Esophagus muscularis mucosa (tissue), 4 donors: ENCODE results near the gene APOB. TPM values are rescaled to one million over a fixed set of nuclear protein-coding genes. Genes with fewer than 3 reads are reported as not detected.

Source experiments
- DNase-seq: peaks from one replicate; pipeline ENCODE4 v3.0.0-alpha.2; 2017; ENCODE audit errors: extremely low spot score
- H3K27ac ChIP-seq, 4 donors: fragments of 200-600 bp; sonication (generic); replicated peaks in 1 of 4; 1 replicate in 3 of 4; 2 replicates in 1 of 4; pipeline ENCODE4 v1.5.1; 2016 to 2019; ENCODE audit warnings: mild to moderate bottlenecking in 1 of 4
- H3K27me3 ChIP-seq, 4 donors: fragments of 200-600 bp; sonication (generic); one replicate each; pipeline versions ENCODE4 v1.5.1 to v1.6.0; 2016 to 2019
- H3K36me3 ChIP-seq, 4 donors: fragments of 200-600 bp; sonication (generic); one replicate each; pipeline ENCODE4 v1.5.1; 2016 to 2019
- H3K4me1 ChIP-seq, 4 donors: fragments of 200-600 bp; sonication (generic); one replicate each; pipeline ENCODE4 v1.5.1; 2016 to 2019
- H3K4me3 ChIP-seq, 4 donors: fragments of 200-600 bp; sonication (generic); 1 replicate in 2 of 4; 2 replicates in 2 of 4; pipeline ENCODE4 v1.5.1; 2016 to 2019; ENCODE audit warnings: mild to moderate bottlenecking in 4 of 4, moderate library complexity in 1 of 4
- H3K9me3 ChIP-seq, 4 donors: fragments of 200-600 bp; sonication (generic); 1 replicate in 3 of 4; 2 replicates in 1 of 4; pipeline ENCODE4 v1.5.1; 2016 to 2019
- EP300 ChIP-seq: sonication (generic); formaldehyde crosslinking; IDR thresholded peaks from one replicate; pipeline ENCODE4 v1.6.1; 2017; ENCODE audit warnings: antibody characterized with exemption
- POLR2A ChIP-seq: fragments of 450-650 bp; IDR thresholded peaks from one replicate; pipeline ENCODE4 v1.6.1; 2017; ENCODE audit warnings: antibody characterized with exemption, moderate library complexity, mild to moderate bottlenecking, low read depth
- POLR2AphosphoS5 ChIP-seq, 2 donors: sonication (generic); formaldehyde crosslinking; IDR thresholded peaks; one replicate each; pipeline ENCODE4 v1.6.1; 2017; ENCODE audit warnings: antibody characterized with exemption in 2 of 2
- WGBS: methylation state at CpG from one replicate; pipeline ENCODE4 v1.1.5; 2018; 5-methylcytosine and 5-hydroxymethylcytosine counted together
- intact Hi-C: fragments of 100-400 bp; cut with DNase I; formaldehyde crosslinking; loops from one replicate; pipeline ENCODE4 v1.15.1; 2023
- total RNA-seq, 4 donors: library from RNA; depleted of rRNA; stranded (reverse); fragments of >200 nt; gene quantifications; one replicate each; pipeline versions ENCODE4 v1.1.0 to v1.2.1, GENCODE V29; 2016
- TF ChIP-seq, protein P1 (sequence below), 3 experiments: fragments of 200-600 bp in 2 of 3; fragments of 450-650 bp in 1 of 3; sonication (generic) in 2 of 3; IDR thresholded peaks; one replicate each; pipeline ENCODE4 v1.5.1; 2017 to 2019; ENCODE audit warnings: antibody characterized with exemption in 3 of 3, mild to moderate bottlenecking in 2 of 3, moderate library complexity in 1 of 3

APOB gene
- total RNA-seq, 4 donors from 2014 or later: 0.83 to 4.4 (median 2.0) TPM

DNA sequence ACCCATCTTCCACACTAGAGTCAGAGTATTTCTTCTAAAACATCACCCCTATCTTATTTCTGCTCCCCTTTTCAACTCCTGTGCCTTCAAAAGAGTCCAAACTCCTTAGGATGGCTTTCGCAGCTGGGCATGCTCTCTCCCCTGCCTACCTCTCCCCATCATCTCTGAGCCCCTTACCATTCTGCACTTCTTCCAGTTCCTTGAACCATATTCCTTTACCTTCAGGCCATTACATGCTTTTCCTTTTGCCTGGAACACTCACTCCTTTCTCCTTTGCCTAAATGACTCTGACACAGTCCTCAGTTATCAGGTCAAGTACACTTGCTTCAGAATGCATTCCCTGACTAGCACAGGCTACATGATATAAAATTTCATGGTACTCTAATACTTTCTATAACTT, 22.4 kb downstream of the APOB start:
- Histone ChIP-seq H3K4me3 (no peak overlapping the region), H3K27me3 (no peaks in the 10 kb centered on the region), H3K36me3 (peaks cover 0 to 40% (median 0%) of the 10 kb centered on the region in 4 donors), H3K4me1 (peaks cover 0 to 9% (median 2%) of the 10 kb centered on the region in 4 donors), H3K27ac (no peak overlapping the region), H3K9me3 (no peaks in the 10 kb centered on the region)
- TF ChIP-seq POLR2A (no peak), EP300 (no peak), POLR2AphosphoS5 (IDR thresholded peaks at IDR 0.05) (no peak)
- TF ChIP-seq, protein P1, sequence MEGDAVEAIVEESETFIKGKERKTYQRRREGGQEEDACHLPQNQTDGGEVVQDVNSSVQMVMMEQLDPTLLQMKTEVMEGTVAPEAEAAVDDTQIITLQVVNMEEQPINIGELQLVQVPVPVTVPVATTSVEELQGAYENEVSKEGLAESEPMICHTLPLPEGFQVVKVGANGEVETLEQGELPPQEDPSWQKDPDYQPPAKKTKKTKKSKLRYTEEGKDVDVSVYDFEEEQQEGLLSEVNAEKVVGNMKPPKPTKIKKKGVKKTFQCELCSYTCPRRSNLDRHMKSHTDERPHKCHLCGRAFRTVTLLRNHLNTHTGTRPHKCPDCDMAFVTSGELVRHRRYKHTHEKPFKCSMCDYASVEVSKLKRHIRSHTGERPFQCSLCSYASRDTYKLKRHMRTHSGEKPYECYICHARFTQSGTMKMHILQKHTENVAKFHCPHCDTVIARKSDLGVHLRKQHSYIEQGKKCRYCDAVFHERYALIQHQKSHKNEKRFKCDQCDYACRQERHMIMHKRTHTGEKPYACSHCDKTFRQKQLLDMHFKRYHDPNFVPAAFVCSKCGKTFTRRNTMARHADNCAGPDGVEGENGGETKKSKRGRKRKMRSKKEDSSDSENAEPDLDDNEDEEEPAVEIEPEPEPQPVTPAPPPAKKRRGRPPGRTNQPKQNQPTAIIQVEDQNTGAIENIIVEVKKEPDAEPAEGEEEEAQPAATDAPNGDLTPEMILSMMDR (IDR thresholded peaks at IDR 0.05): no peak
- intact Hi-C loops: no loop called here
- 91% methylated on average over 1 of the region's 1 CpG for WGBS
- no peak for DNase-seq

DNA sequence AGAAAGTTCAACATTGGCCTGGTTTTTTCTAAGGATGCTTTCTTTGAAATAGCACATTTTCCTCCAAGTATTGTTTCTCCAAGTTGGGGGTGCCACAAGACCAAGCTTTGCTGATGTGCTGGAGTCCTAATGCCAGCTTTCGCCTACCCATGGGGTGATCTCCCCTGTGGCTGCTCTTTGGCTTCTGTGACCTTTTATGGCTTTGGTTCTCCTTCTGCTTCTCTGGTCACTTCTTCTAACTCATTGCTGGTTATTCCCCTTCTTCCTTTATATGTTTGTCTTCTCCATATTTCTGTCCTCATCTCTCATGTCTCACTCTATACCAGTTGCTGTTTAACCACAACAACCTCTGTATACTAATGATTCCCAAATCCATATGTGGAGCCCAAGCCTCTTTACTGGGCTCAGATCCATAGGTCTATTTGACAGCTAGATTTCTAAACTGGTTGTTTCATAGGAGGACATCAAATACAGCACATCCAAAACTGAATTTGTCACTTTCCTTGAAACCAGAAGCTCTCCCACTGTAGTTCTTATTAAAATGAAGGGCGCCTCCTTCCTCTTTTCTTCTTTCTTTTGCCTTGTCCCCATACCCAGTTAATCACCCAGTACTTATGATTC, 23.1 kb downstream of the APOB start:
- 90% methylated on average over 2 of the region's 2 CpGs for WGBS
- Histone ChIP-seq H3K4me1 (peaks cover 0 to 2% (median 0%) of the 10 kb centered on the region in 4 donors), H3K4me3 (no peak overlapping the region), H3K9me3 (no peaks in the 10 kb centered on the region), H3K36me3 (peaks cover 0 to 40% (median 0%) of the 10 kb centered on the region in 4 donors), H3K27me3 (no peaks in the 10 kb centered on the region), H3K27ac (no peak overlapping the region)
- DNase-seq: no peak
- intact Hi-C loops: no loop called here
- TF ChIP-seq EP300: no peak
- TF ChIP-seq POLR2AphosphoS5 (IDR thresholded peaks at IDR 0.05): no peak
- TF ChIP-seq, protein P1 (IDR thresholded peaks at IDR 0.05): no peak
- TF ChIP-seq POLR2A: no peak

DNA sequence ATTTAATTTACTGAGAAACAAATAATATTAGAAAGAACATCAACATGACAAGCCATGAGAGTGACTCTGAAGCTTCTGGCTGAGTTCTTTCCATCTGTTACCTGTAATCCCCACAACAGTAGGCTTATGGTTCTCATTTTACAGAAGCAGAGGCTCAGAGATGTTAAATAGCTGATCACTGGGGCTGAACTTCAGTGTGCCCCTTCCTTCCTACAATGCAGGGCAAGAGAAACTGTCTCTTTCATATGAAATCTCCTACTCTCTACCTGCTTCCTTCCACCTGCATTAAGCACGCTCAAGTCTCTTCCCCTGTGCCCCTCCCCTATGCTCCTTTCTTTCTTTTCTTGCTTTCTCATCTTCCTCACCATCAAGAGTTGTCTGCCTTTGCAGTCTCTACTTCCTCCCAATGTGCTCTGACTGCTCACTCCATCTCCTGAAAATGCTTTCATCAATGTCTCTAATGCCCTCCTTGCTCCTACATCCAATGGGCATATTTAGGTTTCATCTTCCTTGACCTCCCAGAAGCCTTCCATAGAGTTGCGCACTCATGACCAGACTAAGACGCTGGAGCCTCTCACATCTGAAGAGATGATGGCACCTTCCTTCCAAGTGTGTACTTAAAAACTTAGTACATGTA, 23.7 kb downstream of the APOB start:
- TF ChIP-seq POLR2AphosphoS5 (IDR thresholded peaks at IDR 0.05) (no peak), EP300 (no peak), POLR2A (no peak)
- TF ChIP-seq, protein P1 (IDR thresholded peaks at IDR 0.05): no peak
- Histone ChIP-seq H3K27me3 (no peaks in the 10 kb centered on the region), H3K4me3 (no peak overlapping the region), H3K36me3 (peaks cover 0 to 44% (median 0%) of the 10 kb centered on the region in 4 donors), H3K27ac (no peak overlapping the region), H3K9me3 (no peaks in the 10 kb centered on the region), H3K4me1 (no peaks in the 10 kb centered on the region)
- 90% methylated on average over 3 of the region's 3 CpGs for WGBS
- intact Hi-C loops: no loop called here
- DNase-seq: no peak

DNA sequence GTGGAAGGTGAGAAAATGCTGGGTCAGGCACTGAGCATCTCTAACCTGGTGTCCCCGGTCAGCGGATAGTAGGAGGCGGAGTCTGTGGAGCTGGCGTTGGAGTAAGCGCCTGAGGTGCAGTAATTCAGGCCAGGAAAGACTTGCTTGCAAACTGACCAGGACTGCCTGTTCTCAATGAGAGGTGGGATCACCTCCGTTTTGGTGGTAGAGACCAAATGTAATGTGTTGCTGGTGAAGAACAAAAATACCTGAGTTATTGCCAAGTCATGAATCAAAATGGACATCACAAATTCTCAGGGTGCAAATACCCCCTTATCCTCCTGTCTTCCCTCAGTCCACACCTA, 24.2 kb downstream of the APOB start:
- intact Hi-C loops: no loop called here
- Histone ChIP-seq H3K4me3 (no peak overlapping the region), H3K36me3 (peaks cover 0 to 49% (median 0%) of the 10 kb centered on the region in 4 donors), H3K27ac (no peak overlapping the region), H3K4me1 (no peaks in the 10 kb centered on the region), H3K27me3 (no peaks in the 10 kb centered on the region), H3K9me3 (no peaks in the 10 kb centered on the region)
- no peak for DNase-seq
- 75% methylated on average over 6 of the region's 6 CpGs for WGBS
- TF ChIP-seq, protein P1 (IDR thresholded peaks at IDR 0.05): no peak
- no peak for TF ChIP-seq EP300
- no peak for TF ChIP-seq POLR2A
